ENCODE measurements around the gene PDZRN3.

- TF ChIP-seq CTCF (conservative IDR thresholded peaks at IDR 0.05) = no peak
- no peak for TF ChIP-seq ZFX (IDR thresholded peaks at IDR 0.05)
These were observed 191.7 kb downstream of the PDZRN3 start for GRCh38 chr3:73433079-73433478.
